Stomach (tissue), 4 donors: ENCODE measurements around the gene THTPA.

Source experiments
- EP300 ChIP-seq: sonication (generic); formaldehyde crosslinking; IDR thresholded peaks from one replicate; pipeline ENCODE4 v1.6.1; 2017; ENCODE audit warnings: antibody characterized with exemption
- POLR2A ChIP-seq, 4 donors: fragments of 450-650 bp; IDR thresholded peaks; one replicate each; pipeline ENCODE4 v1.6.1; 2016; ENCODE audit warnings: antibody characterized with exemption in 4 of 4, control low read depth in 2 of 4, mild to moderate bottlenecking in 1 of 4, moderate library complexity in 1 of 4
- TF ChIP-seq, protein P1 (sequence below), 7 experiments: fragments of 450-650 bp in 4 of 7; fragments of 200-600 bp in 3 of 7; sonication (generic) in 3 of 7; IDR thresholded peaks; one replicate each; pipeline ENCODE4 v1.5.1; 2016 to 2019; ENCODE audit warnings: antibody characterized with exemption in 7 of 7, control low read depth in 2 of 7, mild to moderate bottlenecking in 1 of 7

- TF ChIP-seq, protein P1, sequence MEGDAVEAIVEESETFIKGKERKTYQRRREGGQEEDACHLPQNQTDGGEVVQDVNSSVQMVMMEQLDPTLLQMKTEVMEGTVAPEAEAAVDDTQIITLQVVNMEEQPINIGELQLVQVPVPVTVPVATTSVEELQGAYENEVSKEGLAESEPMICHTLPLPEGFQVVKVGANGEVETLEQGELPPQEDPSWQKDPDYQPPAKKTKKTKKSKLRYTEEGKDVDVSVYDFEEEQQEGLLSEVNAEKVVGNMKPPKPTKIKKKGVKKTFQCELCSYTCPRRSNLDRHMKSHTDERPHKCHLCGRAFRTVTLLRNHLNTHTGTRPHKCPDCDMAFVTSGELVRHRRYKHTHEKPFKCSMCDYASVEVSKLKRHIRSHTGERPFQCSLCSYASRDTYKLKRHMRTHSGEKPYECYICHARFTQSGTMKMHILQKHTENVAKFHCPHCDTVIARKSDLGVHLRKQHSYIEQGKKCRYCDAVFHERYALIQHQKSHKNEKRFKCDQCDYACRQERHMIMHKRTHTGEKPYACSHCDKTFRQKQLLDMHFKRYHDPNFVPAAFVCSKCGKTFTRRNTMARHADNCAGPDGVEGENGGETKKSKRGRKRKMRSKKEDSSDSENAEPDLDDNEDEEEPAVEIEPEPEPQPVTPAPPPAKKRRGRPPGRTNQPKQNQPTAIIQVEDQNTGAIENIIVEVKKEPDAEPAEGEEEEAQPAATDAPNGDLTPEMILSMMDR (IDR thresholded peaks at IDR 0.05) = no peak
- TF ChIP-seq POLR2A (IDR thresholded peaks at IDR 0.05) (no peak), EP300 (no peak)
Observed at GRCh38 chr14:23603103-23603502, 47.0 kb downstream of the THTPA start.
